Subcutaneous adipose tissue (tissue), 4 donors: Measurements from ENCODE around the gene IRF2BPL. TPM values are rescaled to one million over a fixed set of nuclear protein-coding genes. Genes with fewer than 3 reads are reported as not detected.

Experiments
- total RNA-seq, 4 donors: library from RNA; depleted of rRNA; stranded (reverse); fragments of >200 nt; gene quantifications; one replicate each; pipeline ENCODE4 v1.1.0, GENCODE V29; 2016
- TF ChIP-seq, protein P1 (sequence below): fragments of 450-650 bp; IDR thresholded peaks from one replicate; pipeline ENCODE4 v1.5.1; 2016; ENCODE audit warnings: low read depth, mild to moderate bottlenecking, control low read depth, antibody characterized with exemption, moderate library complexity

The IRF2BPL gene
- total RNA-seq, 4 donors from 2014 or later: 14.0 to 76.7 (median 26.1) TPM

DNA sequence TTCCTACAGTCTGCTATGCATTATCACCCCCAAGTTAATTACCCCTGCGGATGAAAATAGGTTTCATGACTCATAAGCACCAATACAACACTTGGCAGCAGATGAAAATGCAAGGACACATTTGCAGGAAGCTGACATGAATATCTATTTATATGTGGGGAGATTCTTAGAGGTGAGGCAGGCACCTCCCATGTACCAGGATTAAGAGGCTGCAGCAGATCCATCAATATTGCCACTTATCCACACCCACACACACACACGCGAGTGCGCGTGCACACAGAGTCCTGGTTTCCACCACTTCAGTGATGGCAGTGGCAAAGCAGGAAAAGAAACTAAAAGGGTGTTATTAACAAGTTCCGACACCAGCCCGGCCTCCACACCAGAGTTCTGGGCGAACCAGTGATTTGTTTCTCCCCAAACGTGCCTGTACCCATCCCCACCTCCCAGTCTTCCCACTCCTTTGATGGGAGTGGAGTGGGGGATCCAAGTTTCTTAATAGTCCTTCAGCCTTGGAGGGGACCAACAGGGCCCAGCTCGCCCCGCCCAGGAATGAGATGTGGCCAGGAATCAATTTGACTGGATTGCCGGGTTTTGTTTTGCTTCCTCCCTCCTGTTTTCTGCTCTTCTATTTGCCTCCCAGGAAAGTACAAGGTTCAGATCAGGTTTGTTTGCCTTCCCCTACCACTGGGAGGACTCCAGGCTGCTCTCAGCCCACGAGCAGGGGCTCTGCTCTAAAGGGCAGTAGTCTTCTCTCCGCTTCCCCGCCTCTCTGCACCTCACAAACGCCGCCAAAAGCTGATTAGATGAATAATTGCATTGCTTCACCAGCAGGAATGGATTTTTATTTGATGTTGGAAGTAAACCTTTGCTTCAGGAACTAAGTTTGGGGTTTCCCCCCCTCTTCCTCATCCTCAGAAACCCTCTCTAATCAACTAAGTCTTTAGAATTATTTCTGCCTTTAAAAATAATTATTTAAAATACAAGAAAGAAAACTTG lies 5.2 kb downstream of the IRF2BPL start:
- TF ChIP-seq, protein P1, sequence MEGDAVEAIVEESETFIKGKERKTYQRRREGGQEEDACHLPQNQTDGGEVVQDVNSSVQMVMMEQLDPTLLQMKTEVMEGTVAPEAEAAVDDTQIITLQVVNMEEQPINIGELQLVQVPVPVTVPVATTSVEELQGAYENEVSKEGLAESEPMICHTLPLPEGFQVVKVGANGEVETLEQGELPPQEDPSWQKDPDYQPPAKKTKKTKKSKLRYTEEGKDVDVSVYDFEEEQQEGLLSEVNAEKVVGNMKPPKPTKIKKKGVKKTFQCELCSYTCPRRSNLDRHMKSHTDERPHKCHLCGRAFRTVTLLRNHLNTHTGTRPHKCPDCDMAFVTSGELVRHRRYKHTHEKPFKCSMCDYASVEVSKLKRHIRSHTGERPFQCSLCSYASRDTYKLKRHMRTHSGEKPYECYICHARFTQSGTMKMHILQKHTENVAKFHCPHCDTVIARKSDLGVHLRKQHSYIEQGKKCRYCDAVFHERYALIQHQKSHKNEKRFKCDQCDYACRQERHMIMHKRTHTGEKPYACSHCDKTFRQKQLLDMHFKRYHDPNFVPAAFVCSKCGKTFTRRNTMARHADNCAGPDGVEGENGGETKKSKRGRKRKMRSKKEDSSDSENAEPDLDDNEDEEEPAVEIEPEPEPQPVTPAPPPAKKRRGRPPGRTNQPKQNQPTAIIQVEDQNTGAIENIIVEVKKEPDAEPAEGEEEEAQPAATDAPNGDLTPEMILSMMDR: no peak

DNA sequence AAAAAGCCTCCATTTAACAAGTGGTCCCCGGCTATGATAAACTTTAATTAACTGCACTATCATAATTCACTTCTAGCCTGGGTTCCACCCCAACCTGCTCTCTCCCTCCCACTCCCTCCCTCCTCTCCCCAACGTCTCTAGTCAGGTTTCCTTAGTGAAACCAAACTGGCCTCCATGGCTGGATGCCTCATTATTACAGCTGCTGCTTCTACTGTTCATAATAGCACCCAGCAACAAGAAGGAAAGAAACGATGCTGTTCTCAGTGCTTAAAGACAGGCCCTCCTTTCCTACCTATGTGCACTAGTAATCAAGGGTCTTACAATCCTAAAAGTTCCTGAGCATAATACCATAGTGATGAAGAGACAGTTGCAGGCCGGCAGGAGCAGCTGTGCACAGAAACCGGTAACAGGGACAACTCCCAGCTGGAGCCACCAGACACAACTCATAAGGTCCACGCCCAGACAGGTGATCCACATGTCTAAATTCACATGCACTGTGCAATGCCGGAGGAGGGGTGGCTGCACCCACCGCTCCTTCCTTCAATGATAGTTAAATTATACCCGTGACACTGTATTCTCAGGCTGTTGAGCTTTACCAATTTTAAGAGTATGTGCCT lies 6.2 kb downstream of the IRF2BPL start:
- TF ChIP-seq, protein P1: no peak

DNA sequence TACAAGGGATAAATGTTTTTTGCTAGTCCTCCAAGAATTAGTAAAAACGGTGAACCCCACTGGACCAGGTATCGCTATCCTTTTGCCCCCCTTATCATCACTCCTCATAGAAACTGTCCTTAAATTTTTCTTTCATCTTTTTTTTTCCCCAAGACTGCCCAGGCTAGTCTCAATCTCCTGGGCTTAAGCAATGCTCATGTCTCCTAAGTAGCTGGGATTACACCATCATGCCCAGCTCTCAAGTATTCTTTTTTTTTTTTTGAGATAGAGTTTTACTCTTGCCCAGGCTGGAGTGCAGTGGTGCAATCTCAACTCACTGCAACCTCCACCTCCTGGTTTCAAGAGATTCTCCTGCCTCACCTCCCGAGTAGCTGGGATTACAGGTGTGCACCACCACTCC lies 9.7 kb downstream of the IRF2BPL start:
- TF ChIP-seq, protein P1: no peak

DNA sequence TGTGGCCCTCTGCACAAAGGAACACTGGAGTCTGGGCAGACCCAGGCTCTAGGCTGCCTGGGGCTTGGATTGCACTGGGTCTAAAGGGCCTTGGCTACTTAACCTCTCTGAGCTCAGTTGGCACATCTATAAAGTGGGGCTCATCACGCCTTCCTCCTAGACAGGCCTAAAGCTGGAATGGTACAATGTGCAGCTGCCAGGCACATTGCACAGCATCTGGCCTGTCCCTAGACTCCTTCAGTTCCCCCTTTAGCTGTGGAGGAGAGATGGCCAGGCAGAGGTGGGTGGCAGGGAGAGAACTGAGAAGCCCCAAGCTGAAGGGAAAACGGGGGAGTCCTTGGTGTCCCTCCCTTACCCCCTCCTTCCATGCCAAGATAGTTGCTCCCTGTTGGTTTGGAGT lies 10.8 kb downstream of the IRF2BPL start:
- TF ChIP-seq, protein P1: no peak

DNA sequence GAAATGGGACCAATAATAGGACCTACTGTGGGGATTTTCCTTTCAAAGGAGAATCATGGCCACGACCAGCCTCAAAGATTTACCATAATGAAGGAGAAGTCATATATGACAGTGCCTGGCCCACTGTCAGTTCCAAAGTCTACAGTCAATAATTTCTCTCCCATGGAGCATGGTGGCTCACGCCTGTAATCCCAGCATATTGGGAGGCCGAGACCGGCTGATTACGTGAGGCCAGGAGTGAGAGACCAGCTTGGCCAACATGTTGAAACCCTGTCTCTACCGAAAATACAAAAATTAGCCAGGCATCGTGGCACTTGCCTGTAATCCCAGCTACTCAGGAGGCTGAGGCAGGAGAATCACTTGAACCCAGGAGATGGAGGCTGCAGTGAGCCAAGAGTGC lies 13.8 kb downstream of the IRF2BPL start:
- TF ChIP-seq, protein P1: no peak

DNA sequence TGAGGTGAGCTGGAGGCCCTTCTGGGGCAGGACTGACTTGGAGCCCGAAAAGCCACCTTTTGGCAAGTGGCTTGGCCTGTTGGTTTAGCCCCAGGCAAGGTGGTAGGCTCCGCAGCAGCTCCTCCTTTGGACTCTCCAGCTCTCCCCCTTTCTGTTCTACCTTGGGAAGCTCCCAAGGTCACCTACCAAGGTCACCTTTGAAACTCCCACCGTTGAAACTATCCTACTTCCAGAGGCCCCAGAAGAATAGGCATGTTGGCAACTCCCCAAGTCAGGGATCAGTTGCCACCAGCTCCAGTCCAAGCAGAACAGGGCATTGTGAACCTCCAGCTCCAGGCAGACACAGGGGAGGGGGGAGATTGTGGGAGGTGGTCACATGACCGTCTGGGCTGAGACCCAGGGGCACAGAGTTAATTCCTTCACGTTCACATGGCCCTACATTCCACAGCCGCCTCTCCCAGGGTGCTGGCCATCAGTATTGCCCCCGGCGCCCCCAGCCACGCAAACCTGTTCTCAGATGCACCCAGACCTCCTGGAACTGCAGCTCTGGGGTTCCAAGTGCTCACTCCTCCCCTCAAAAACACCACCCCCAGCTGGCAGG lies 14.4 kb downstream of the IRF2BPL start:
- TF ChIP-seq, protein P1: no peak
